CD14-positive monocyte (primary cell): ENCODE data around the gene AOPEP. TPM values are rescaled to one million over a fixed set of nuclear protein-coding genes. Genes with fewer than 3 reads are reported as not detected.
"Not testable (repeated sequence)": the region's sequence is repeated elsewhere in the genome, so short reads cannot be mapped to it uniquely, and the experiment has no call there.

Experiments used
- DNase-seq, 3 donors: peaks; one replicate each; pipeline ENCODE4 v3.0.0-alpha.2; 2011 to 2022
- H2AFZ ChIP-seq: 2 replicates; pipeline ENCODE4 v1.6.0; 2012; ENCODE audit warnings: mild to moderate bottlenecking, low read depth, low read length, inconsistent platforms; ENCODE audit not compliant: insufficient read depth, poor library complexity, severe bottlenecking
- H3K27ac ChIP-seq, 2 donors: 1 replicate in 1 of 2; 2 replicates in 1 of 2; pipeline ENCODE4 v1.5.1; 2012 to 2013; ENCODE audit warnings: low read length in 2 of 2, control low read depth in 1 of 2, inconsistent platforms in 1 of 2, low read depth in 1 of 2, mild to moderate bottlenecking in 1 of 2
- H3K27me3 ChIP-seq, 2 donors: one replicate each; pipeline versions ENCODE4 v1.6.0 to v1.6.1; 2011 to 2013; ENCODE audit warnings: low read length in 2 of 2; ENCODE audit not compliant: control insufficient read depth in 2 of 2, insufficient read depth in 2 of 2
- H3K36me3 ChIP-seq, 2 donors: replicated peaks in 1 of 2; 1 replicate in 1 of 2; 2 replicates in 1 of 2; pipeline versions ENCODE4 v1.5.1 to v1.6.1; 2012 to 2013; ENCODE audit warnings: low read length in 2 of 2, control low read depth in 1 of 2, inconsistent platforms in 1 of 2, mild to moderate bottlenecking in 1 of 2; ENCODE audit not compliant: insufficient read depth in 2 of 2, control insufficient read depth in 1 of 2
- H3K4me1 ChIP-seq, 2 donors: 1 replicate in 1 of 2; 2 replicates in 1 of 2; pipeline versions ENCODE4 v1.5.1 to v1.6.1; 2012 to 2013; ENCODE audit warnings: low read length in 2 of 2, control low read depth in 1 of 2, inconsistent platforms in 1 of 2, mild to moderate bottlenecking in 1 of 2, moderate library complexity in 1 of 2; ENCODE audit not compliant: insufficient read depth in 2 of 2, control insufficient read depth in 1 of 2
- H3K4me2 ChIP-seq: replicated peaks from 2 replicates; pipeline ENCODE3; 2012; ENCODE audit warnings: low read length, moderate library complexity, mild to moderate bottlenecking; ENCODE audit not compliant: poor library complexity, severe bottlenecking; ENCODE audit errors: extremely low read depth
- H3K4me3 ChIP-seq, 3 experiments: fragments of 200-600 bp in 1 of 3; sonication (generic) in 1 of 3; replicated peaks in 1 of 3; 1 replicate in 2 of 3; 2 replicates in 1 of 3; pipeline ENCODE4 v1.5.1; 2011 to 2013; ENCODE audit warnings: low read length in 3 of 3, mild to moderate bottlenecking in 3 of 3, control low read depth in 2 of 3, low read depth in 2 of 3, inconsistent platforms in 1 of 3, moderate library complexity in 1 of 3
- H3K79me2 ChIP-seq: 2 replicates; pipeline ENCODE4 v1.6.0; 2012; ENCODE audit warnings: mild to moderate bottlenecking, control low read depth, inconsistent platforms, low read length, moderate library complexity; ENCODE audit not compliant: insufficient read depth
- H3K9ac ChIP-seq: 2 replicates; pipeline ENCODE4 v1.6.0; 2017; ENCODE audit warnings: low read length, mild to moderate bottlenecking; ENCODE audit not compliant: insufficient read depth, poor library complexity, severe bottlenecking
- H3K9me3 ChIP-seq, 2 donors: replicated peaks in 1 of 2; 1 replicate in 1 of 2; 2 replicates in 1 of 2; pipeline versions ENCODE4 v1.5.1 to v1.6.1; 2012 to 2013; ENCODE audit warnings: low read length in 2 of 2, control low read depth in 1 of 2; ENCODE audit not compliant: control insufficient read depth in 1 of 2, insufficient read depth in 1 of 2
- H4K20me1 ChIP-seq: 2 replicates; pipeline ENCODE4 v1.6.0; 2012; ENCODE audit warnings: mild to moderate bottlenecking, low read length, control low read depth, moderate library complexity; ENCODE audit not compliant: insufficient read depth
- H3K27ac Mint-ChIP-seq, 7 donors: one replicate each; pipeline ENCODE4 v1.8.0; 2020; ENCODE audit warnings: mild to moderate bottlenecking in 7 of 7, mixed read lengths in 7 of 7, moderate library complexity in 6 of 7, inconsistent platforms in 2 of 7
- H3K27me3 Mint-ChIP-seq, 3 donors: one replicate each; pipeline ENCODE4 v1.8.0; 2021 to 2022; ENCODE audit warnings: low read depth in 3 of 3, mild to moderate bottlenecking in 3 of 3, mixed read lengths in 3 of 3, moderate library complexity in 3 of 3, inconsistent platforms in 1 of 3
- H3K36me3 Mint-ChIP-seq, 2 donors: one replicate each; pipeline ENCODE4 v1.8.0; 2020; ENCODE audit warnings: mixed read lengths in 2 of 2, inconsistent platforms in 1 of 2, mild to moderate bottlenecking in 1 of 2
- H3K4me1 Mint-ChIP-seq: one replicate; pipeline ENCODE4 v1.8.0; 2020; ENCODE audit warnings: mild to moderate bottlenecking, mixed read lengths
- H3K4me3 Mint-ChIP-seq, 2 donors: one replicate each; pipeline ENCODE4 v1.8.0; 2020; ENCODE audit warnings: mild to moderate bottlenecking in 2 of 2, mixed read lengths in 2 of 2, moderate library complexity in 1 of 2
- H3K9me3 Mint-ChIP-seq, 7 donors: one replicate each; pipeline ENCODE4 v1.8.0; 2020 to 2022; ENCODE audit warnings: mixed read lengths in 7 of 7, mild to moderate bottlenecking in 6 of 7, moderate library complexity in 6 of 7, inconsistent platforms in 2 of 7
- WGBS: methylation state at CpG from one replicate; pipeline ENCODE4 v1.1.5; 2013; ENCODE audit warnings: missing lambda C conversion rate; ENCODE audit not compliant: insufficient coverage; 5-methylcytosine and 5-hydroxymethylcytosine counted together
- intact Hi-C, 2 donors: fragments of 100-400 bp; cut with micrococcal nuclease; formaldehyde crosslinking; loops; one replicate each; pipeline versions ENCODE4 v1.15.0 to v1.15.1; 2023
- polyA plus RNA-seq, 3 donors: library from polyadenylated mRNA; depleted of rRNA in 1 of 3; unstranded in 2 of 3; stranded (reverse) in 1 of 3; fragments of 300-500 nt in 2 of 3; fragments of >200 nt in 1 of 3; fragmentation: Illumina TruSeq in 2 of 3; gene quantifications; 1 replicate in 2 of 3; 2 replicates in 1 of 3; pipeline ENCODE4 v1.2.3, GENCODE V29; 2012 to 2021
- TF ChIP-seq, protein P1 (sequence below): fragments of 200-600 bp; IDR thresholded peaks from one replicate; pipeline ENCODE4 v1.8.0; 2022; ENCODE audit warnings: antibody characterized with exemption, mild to moderate bottlenecking

The AOPEP gene
- polyA plus RNA-seq, 3 donors, result 3.0 to 4.1 (median 3.1) TPM

DNA sequence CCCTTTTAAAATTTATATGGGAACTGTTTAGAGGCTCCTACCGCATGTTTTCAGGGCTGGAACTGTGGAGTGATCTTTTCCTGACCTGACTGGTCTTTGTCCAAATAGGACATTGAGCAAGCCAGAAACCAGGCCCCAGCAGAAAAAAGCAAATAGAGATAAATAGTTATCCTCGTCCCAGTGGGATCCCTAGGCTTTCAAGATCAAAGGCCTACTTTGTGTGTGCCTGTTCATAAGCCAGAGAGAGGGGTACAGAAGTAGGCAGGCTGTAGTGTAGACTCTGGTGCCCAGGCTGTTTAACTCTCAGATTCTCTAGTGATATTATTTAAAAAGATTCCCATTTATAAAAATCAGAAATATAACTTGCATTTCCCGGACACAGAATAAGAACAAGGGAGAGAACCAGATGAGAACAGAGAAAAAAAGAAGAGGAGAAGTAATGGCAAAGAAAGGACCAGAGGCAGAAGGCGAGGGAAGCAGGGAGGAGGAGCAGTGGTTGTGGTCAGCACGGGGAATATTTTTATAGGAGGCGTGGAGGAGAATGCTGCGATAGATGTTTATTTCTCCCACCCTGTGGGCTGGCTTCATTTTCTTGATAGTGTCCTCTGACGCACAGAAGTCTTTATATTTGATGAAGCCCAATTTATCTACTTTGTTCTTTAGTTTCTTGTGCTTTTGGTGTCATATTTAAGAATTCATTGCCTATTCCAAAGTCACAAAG is 101.2 kb downstream of the AOPEP start:
- Histone ChIP-seq H3K27me3 (no peaks in the 10 kb centered on the region), H3K9me3 (no peaks in the 10 kb centered on the region), H3K9ac (no peak overlapping the region), H2AFZ (no peak overlapping the region), H4K20me1 (no peaks in the 10 kb centered on the region), H3K4me2 (no peak overlapping the region), H3K36me3 (peaks cover 0 to 6% of the 10 kb centered on the region in 2 donors), H3K4me1 (no peaks in the 10 kb centered on the region), H3K27ac (no peak overlapping the region), H3K79me2 (no peaks in the 10 kb centered on the region), H3K4me3 (no peak overlapping the region)
- 98% methylated on average over 4 of the region's 8 CpGs for WGBS
- peaks cover 0 to 4% (median under 1%) of the 10 kb centered on the region in 3 donors for H3K27me3 Mint-ChIP-seq
- intact Hi-C loops, result no loop called here
- no peak for DNase-seq
- peaks cover 27 to 40% of the 10 kb centered on the region in 2 donors for H3K36me3 Mint-ChIP-seq
- TF ChIP-seq, protein P1, sequence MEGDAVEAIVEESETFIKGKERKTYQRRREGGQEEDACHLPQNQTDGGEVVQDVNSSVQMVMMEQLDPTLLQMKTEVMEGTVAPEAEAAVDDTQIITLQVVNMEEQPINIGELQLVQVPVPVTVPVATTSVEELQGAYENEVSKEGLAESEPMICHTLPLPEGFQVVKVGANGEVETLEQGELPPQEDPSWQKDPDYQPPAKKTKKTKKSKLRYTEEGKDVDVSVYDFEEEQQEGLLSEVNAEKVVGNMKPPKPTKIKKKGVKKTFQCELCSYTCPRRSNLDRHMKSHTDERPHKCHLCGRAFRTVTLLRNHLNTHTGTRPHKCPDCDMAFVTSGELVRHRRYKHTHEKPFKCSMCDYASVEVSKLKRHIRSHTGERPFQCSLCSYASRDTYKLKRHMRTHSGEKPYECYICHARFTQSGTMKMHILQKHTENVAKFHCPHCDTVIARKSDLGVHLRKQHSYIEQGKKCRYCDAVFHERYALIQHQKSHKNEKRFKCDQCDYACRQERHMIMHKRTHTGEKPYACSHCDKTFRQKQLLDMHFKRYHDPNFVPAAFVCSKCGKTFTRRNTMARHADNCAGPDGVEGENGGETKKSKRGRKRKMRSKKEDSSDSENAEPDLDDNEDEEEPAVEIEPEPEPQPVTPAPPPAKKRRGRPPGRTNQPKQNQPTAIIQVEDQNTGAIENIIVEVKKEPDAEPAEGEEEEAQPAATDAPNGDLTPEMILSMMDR, result no peak
- H3K9me3 Mint-ChIP-seq, result peaks cover 0 to 6% (median 3%) of the 10 kb centered on the region in 7 donors
- no peaks in the 10 kb centered on the region for H3K4me1 Mint-ChIP-seq
- no peak overlapping the region for H3K4me3 Mint-ChIP-seq
- no peak overlapping the region for H3K27ac Mint-ChIP-seq

DNA sequence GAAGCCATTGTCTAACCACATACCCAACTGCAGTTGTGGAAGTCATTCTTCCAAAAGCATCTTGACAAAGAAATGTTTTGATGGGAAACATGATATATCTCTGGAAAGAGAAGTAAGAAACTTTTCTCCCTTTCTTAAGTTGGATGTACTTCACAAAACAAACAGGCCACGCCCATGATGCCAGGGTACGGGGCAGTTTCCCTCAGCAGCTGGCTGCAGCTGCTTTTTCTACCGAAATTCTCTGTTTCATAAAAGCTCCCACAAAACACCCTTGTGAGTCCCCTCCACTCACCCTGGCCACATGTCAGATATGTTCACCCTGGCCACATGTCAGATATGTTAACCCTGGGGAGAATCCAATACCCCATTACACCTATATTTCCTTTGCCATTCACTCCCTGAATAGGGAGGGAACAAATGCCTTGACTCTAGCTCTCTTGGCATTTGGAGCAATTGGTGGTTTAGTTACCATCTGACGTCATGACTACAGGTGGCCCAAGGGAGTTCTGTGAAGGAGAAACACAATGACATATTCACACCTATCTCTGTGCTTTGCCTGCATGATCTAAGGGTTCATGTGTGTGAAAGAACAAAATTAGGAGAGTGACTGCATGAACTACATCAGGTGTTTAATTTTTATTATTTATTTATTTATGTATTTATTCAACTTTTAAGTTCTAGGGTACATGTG is 103.0 kb downstream of the AOPEP start:
- no CpG with 5 or more reads among the region's 4 CpGs for WGBS
- H3K36me3 ChIP-seq, result peaks cover 0 to 6% of the 10 kb centered on the region in 2 donors

DNA sequence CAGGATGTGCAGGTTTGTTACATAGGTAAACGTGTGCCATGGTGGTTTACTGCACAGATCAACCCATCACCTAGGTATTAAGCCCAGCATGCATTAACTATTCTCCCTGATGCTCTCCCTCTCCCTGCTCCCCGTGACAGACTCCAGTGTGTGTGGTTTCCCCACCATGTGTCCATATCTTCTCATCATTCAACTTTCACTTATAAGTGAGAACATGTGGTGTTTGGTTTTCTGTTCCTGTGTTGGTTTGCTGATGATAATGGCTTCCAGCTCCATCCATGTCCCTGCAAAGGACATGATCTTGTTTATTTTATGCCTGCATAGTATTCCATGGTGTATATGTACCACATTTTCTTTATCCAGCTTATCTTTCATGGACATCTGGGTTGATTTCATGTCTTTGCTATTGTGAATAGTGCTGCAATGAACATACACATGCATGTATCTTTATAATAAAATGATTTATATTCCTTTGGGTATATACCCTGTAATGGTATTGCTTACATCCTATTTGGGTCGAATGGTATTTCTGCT is 103.6 kb downstream of the AOPEP start:
- H3K27ac ChIP-seq, H3K27ac Mint-ChIP-seq, DNase-seq, H2AFZ ChIP-seq, H3K27me3 Mint-ChIP-seq, H3K9me3 ChIP-seq, H4K20me1 ChIP-seq, H3K27me3 ChIP-seq, intact Hi-C loops, H3K4me3 ChIP-seq, H3K4me1 ChIP-seq, H3K9ac ChIP-seq, H3K36me3 ChIP-seq, H3K4me2 ChIP-seq, H3K4me3 Mint-ChIP-seq, H3K4me1 Mint-ChIP-seq, H3K79me2 ChIP-seq, H3K9me3 Mint-ChIP-seq: not testable (repeated sequence)
- peaks cover 22 to 25% of the 10 kb centered on the region in 2 donors for H3K36me3 Mint-ChIP-seq
- WGBS, result no CpG with 5 or more reads among the region's 3 CpGs

More for the DNA sequence above, 103.0 kb downstream of the AOPEP start:
- Histone ChIP-seq H3K4me2 (no peak overlapping the region), H3K4me1 (no peaks in the 10 kb centered on the region), H3K27me3 (no peaks in the 10 kb centered on the region), H3K9ac (no peak overlapping the region), H3K27ac (no peak overlapping the region), H2AFZ (no peak overlapping the region), H3K79me2 (no peaks in the 10 kb centered on the region), H3K4me3 (no peak overlapping the region), H3K9me3 (no peaks in the 10 kb centered on the region), H4K20me1 (no peaks in the 10 kb centered on the region)
- no peaks in the 10 kb centered on the region for H3K4me1 Mint-ChIP-seq
- intact Hi-C loops, result no loop called here
- peaks cover 22 to 27% of the 10 kb centered on the region in 2 donors for H3K36me3 Mint-ChIP-seq
- TF ChIP-seq, protein P1, result no peak
- H3K9me3 Mint-ChIP-seq, result peaks cover 0 to 6% (median 3%) of the 10 kb centered on the region in 7 donors
- H3K4me3 Mint-ChIP-seq, result no peak overlapping the region
- no peak for DNase-seq
- peaks cover 0 to 4% (median 3%) of the 10 kb centered on the region in 3 donors for H3K27me3 Mint-ChIP-seq
- no peak overlapping the region for H3K27ac Mint-ChIP-seq
